VCaP (cell line): ENCODE results near the gene ESF1.

Source experiments
- H3K27ac ChIP-seq: fragments of 450-650 bp; 2 replicates; pipeline ENCODE4 v1.5.1; 2017
- TF ChIP-seq, protein P1 (sequence below): fragments of 450-650 bp; conservative IDR thresholded peaks from 2 replicates; pipeline ENCODE4 v1.5.1; 2017; ENCODE audit warnings: mild to moderate bottlenecking, moderate library complexity

ESF1 gene

DNA sequence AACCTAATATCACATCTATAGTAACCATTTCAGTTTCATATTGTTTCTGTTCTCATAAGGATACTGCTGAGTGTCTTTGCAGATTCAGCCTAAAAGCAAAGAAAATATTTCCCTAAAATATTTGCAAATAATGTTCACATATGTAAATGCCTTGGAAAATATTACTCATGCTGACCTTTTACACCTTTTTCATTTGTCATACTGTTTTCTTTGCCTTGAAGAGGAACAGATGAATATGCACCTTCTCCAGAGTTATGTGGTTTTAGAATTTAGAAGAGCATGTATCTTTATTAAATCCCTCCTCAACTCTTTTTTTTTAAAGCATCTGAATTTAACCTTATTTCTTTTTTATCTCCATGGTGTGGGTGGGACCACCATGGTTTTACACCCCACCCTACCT, 32.6 kb upstream of the ESF1 start:
- TF ChIP-seq, protein P1, sequence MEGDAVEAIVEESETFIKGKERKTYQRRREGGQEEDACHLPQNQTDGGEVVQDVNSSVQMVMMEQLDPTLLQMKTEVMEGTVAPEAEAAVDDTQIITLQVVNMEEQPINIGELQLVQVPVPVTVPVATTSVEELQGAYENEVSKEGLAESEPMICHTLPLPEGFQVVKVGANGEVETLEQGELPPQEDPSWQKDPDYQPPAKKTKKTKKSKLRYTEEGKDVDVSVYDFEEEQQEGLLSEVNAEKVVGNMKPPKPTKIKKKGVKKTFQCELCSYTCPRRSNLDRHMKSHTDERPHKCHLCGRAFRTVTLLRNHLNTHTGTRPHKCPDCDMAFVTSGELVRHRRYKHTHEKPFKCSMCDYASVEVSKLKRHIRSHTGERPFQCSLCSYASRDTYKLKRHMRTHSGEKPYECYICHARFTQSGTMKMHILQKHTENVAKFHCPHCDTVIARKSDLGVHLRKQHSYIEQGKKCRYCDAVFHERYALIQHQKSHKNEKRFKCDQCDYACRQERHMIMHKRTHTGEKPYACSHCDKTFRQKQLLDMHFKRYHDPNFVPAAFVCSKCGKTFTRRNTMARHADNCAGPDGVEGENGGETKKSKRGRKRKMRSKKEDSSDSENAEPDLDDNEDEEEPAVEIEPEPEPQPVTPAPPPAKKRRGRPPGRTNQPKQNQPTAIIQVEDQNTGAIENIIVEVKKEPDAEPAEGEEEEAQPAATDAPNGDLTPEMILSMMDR: no peak

DNA sequence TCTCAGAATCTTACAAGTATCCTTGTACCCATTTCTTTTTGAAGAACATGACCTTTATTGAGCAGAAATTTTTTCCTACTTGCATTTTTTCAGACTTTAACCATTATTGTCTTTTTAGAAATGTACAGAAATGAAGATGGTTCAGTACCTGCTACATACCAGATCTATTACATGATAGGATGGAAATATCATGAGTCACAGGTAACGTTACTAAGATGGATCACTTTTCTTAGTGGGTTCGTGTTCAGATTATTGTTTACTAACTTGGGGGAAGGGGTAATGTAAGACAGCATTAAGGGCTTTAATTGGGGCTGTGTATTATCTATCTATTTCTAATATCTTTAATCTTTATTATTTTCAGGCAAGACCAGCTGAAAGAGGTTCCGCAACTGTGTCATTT, 32.0 kb upstream of the ESF1 start:
- no peak overlapping the region for H3K27ac ChIP-seq
- TF ChIP-seq, protein P1: no peak

More for the DNA sequence above, 32.6 kb upstream of the ESF1 start:
- H3K27ac ChIP-seq: no peak overlapping the region

DNA sequence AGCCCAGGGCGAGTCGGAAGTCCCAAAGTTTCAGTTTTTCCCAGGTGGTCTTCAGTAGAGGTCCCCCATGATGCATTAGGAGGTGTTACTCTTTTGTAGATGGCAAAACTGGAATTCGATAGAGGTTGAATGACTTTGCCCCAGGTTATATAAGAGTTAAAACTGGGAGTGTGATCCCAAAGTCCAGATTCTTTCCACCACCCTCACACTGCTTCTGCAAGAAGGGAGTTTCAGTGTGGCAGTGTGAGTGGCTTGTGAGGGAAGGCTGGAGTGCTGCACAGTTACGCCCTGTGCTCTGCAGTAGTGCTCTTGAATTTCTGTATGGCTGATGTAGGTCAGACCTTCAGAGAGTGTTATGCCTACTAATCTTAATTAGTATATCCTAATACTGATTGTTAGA, 30.0 kb upstream of the ESF1 start:
- no peak overlapping the region for H3K27ac ChIP-seq
- TF ChIP-seq, protein P1: no peak

DNA sequence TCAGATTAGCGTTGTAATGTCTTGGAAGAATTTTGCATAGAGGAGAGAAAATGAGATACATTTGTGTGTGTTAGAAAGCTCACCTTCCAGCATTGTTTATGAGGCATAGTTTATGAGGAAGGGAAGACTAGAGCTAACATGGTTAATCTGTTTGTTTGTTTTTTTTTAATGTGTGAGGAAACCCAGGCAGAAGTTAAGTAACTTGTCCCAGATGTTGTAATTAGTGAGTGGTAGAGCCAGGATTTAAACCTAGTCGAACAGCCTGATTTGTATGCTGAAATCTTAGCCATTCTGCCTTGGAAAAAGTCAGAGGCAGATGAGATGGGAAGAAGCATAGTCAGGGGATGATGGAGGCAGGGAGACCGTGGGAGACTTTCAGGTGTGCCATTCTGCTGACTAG, 29.2 kb upstream of the ESF1 start:
- H3K27ac ChIP-seq: no peak overlapping the region
- TF ChIP-seq, protein P1: no peak

DNA sequence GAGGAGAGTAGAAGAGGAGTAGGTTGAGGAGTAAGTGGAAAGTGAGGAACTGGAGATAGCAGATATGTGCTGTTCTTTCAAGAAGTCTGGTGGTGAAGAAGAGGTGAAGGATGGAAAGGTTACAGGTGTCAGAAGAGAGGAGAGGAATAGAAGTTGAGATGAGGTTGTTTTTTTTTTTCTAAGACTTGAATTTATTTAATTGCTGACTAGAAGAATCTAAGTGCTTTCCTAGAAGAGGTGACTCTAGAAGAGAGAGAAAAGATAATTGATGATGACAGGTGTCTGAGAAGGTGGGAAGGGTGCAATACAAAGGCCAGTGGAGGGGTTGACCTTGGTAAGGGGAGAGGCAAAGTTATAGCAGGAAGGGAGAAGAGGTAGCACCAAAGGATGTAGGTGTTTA, 25.7 kb upstream of the ESF1 start:
- TF ChIP-seq, protein P1: no peak
- H3K27ac ChIP-seq: no peak overlapping the region

DNA sequence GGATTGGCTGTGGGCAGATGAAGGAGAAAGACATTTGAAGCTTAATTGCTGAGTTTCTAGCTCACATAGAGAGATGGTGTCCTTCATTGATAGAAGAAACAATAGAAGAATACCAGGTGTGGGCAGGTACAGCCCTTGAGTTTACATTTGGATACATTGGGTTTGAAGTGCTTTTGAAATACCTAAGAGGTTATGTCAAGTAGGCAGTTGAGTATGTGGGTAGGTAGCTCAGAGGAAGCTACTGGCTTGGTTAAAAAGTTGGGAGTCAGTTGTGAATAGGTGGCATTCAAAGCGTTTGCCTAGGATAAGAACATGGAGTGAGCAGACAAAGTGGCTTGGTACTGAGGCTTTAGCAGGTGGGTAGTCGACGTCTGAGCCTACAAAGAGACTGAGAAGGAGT, 25.1 kb upstream of the ESF1 start:
- TF ChIP-seq, protein P1: no peak
- H3K27ac ChIP-seq: no peak overlapping the region

DNA sequence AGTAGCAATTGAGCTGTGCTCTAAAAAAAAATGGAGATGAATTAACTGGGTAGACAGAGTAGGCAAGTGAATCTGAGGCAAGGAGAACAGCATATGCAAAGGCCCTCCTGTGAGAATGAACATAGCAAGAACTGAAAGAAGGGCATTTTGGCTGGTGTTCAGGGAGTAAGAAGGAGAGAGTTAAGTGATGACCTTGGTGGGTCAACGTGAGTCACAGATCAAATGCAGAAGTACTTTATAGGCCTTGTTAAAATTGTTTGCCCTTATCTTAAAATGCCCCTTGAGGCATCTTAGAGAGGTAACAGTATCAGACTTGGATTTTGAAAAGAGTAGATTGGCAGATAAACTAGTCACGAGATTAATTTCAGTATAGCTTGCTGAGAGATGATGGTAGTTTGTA, 24.7 kb upstream of the ESF1 start:
- H3K27ac ChIP-seq: no peak overlapping the region
- TF ChIP-seq, protein P1: no peak

DNA sequence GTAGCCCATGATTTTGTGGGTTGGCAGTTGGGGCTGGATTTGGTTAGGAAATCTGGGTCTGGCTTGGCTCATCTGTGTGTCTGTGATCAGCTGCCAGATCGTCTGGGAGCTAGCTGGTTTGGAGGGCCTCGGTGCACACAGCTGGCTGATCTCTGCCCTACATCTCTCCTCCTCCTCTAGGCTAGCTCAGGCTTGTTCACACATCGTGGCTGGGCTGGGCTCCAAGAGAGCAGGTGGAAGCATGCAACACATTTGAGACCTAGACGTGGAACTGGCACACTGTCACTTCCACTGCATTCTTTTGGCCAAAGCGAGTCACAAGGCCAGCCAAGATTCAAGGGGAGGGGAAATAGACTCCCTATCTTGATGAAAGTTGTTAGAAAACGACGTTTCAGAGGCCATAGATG, 16.0 kb upstream of the ESF1 start:
- TF ChIP-seq, protein P1: no peak

More for the DNA sequence above, 16.0 kb upstream of the ESF1 start:
- H3K27ac ChIP-seq: peak overlapping the region; percentile 50
